ENCODE measurements around the gene ZFAND3.

- TF ChIP-seq CTCF (IDR thresholded peaks at IDR 0.05) (no peak), POLR2A (IDR thresholded peaks at IDR 0.05) (no peak)
Observed at GRCh38 chr6:37930288-37930971, 110.9 kb downstream of the ZFAND3 start.

All from adrenal gland (tissue), 5 donors.